ENCODE results near the gene INKA1.

Gene INKA1

DNA sequence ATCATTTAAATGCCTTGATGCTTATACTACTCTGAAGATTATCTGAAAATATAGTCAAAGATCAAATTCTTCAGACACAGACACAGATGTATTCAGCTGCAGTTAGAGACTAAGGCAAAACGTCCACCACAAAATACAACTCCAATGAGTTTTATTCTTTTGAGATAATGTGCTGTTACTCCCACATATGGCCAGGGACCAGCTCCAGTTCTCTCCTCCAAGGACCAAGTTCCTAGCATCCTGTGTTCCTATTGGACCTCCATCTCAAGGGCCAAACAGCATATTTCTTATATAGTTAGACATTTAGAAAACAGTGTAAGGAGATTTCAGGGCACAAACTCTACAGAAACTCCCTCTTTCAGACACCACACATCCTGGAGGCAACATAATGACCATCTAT lies 43.8 kb upstream of the INKA1 start:
- Histone ChIP-seq H3K79me1 (replicated peaks; ENCODE audit: low read length, poor library complexity, severe bottlenecking) (peaks cover 6% of the 10 kb centered on the region), H3K9me3 (ENCODE audit: control insufficient read depth, low read length) (no peaks in the 10 kb centered on the region), H3K9ac (ENCODE audit: low read length) (no peak overlapping the region), H4K91ac (ENCODE audit: low read length) (no peak overlapping the region), H2AFZ (ENCODE audit: low read depth, low read length) (no peak overlapping the region), H3K23ac (ENCODE audit: low read length in 2 of 2) (no peak overlapping the region), H3K4me1 (ENCODE audit: control insufficient read depth, insufficient read depth, low read depth, low read length) (no peaks in the 10 kb centered on the region), H3K14ac (ENCODE audit: low read length in 2 of 2) (no peak overlapping the region), H3K4ac (ENCODE audit: low read depth in 1 of 2, low read length in 2 of 2) (no peak overlapping the region), H2BK12ac (ENCODE audit: low read length in 2 of 2) (no peak overlapping the region), H2BK120ac (ENCODE audit: low read depth, low read length) (no peak overlapping the region), H3K27me3 (ENCODE audit: control insufficient read depth in 1 of 2, insufficient read depth in 1 of 2, low read length in 2 of 2) (no peaks in the 10 kb centered on the region), H3K4me2 (ENCODE audit: low read length, poor library complexity, severe bottlenecking) (no peak overlapping the region), H3K36me3 (ENCODE audit: control insufficient read depth in 1 of 2, insufficient read depth in 2 of 2, low read depth in 1 of 2, low read length in 2 of 2) (peaks cover 5 to 7% of the 10 kb centered on the region in 2 experiments), H2AK5ac (ENCODE audit: low read length, severe bottlenecking) (no peak overlapping the region), H3K27ac (ENCODE audit: low read length, poor library complexity, severe bottlenecking) (no peak overlapping the region), H4K8ac (ENCODE audit: low read length) (no peak overlapping the region), H3K18ac (ENCODE audit: low read depth in 1 of 2, low read length in 2 of 2) (no peak overlapping the region), H2BK15ac (ENCODE audit: low read depth, poor library complexity, severe bottlenecking) (no peak overlapping the region), H3K4me3 (ENCODE audit: insufficient read depth in 1 of 2, low read depth in 1 of 2, low read length in 2 of 2) (no peak overlapping the region), H2BK5ac (ENCODE audit: low read depth, low read length, poor library complexity, severe bottlenecking) (no peak overlapping the region)
- WGBS: 27% methylated on average over 1 of the region's 1 CpG
- no peak for DNase-seq

- H3K27me3 ChIP-seq (ENCODE audit: control insufficient read depth in 1 of 2, insufficient read depth in 1 of 2, low read length in 2 of 2): no peaks in the 10 kb centered on the region
- DNase-seq: no peak
- no peak overlapping the region for H3K18ac ChIP-seq (ENCODE audit: low read depth in 1 of 2, low read length in 2 of 2)
- no peak overlapping the region for H2BK15ac ChIP-seq (ENCODE audit: low read depth, poor library complexity, severe bottlenecking)
- no peak overlapping the region for H2BK5ac ChIP-seq (ENCODE audit: low read depth, low read length, poor library complexity, severe bottlenecking)
- no peak overlapping the region for H3K27ac ChIP-seq (ENCODE audit: low read length, poor library complexity, severe bottlenecking)
- no peak overlapping the region for H2AFZ ChIP-seq (ENCODE audit: low read depth, low read length)
- H3K14ac ChIP-seq (ENCODE audit: low read length in 2 of 2): no peak overlapping the region
- no peak overlapping the region for H3K23ac ChIP-seq (ENCODE audit: low read length in 2 of 2)
- H3K4ac ChIP-seq (ENCODE audit: low read depth in 1 of 2, low read length in 2 of 2): no peak overlapping the region
- H2BK12ac ChIP-seq (ENCODE audit: low read length in 2 of 2): no peak overlapping the region
- 75% methylated on average over 1 of the region's 3 CpGs for WGBS
- H3K9ac ChIP-seq (ENCODE audit: low read length): no peak overlapping the region
- H4K91ac ChIP-seq (ENCODE audit: low read length): no peak overlapping the region
- H2AK5ac ChIP-seq (ENCODE audit: low read length, severe bottlenecking): no peak overlapping the region
- H3K4me3 ChIP-seq (ENCODE audit: insufficient read depth in 1 of 2, low read depth in 1 of 2, low read length in 2 of 2): no peak overlapping the region
- H3K4me1 ChIP-seq (ENCODE audit: control insufficient read depth, insufficient read depth, low read depth, low read length): no peaks in the 10 kb centered on the region
- no peak overlapping the region for H4K8ac ChIP-seq (ENCODE audit: low read length)
- H3K4me2 ChIP-seq (ENCODE audit: low read length, poor library complexity, severe bottlenecking): no peak overlapping the region
- peaks cover 7 to 11% of the 10 kb centered on the region in 2 experiments for H3K36me3 ChIP-seq (ENCODE audit: control insufficient read depth in 1 of 2, insufficient read depth in 2 of 2, low read depth in 1 of 2, low read length in 2 of 2)
- peaks cover 8% of the 10 kb centered on the region for H3K79me1 ChIP-seq (replicated peaks; ENCODE audit: low read length, poor library complexity, severe bottlenecking)
- no peak overlapping the region for H2BK120ac ChIP-seq (ENCODE audit: low read depth, low read length)
- H3K9me3 ChIP-seq (ENCODE audit: control insufficient read depth, low read length): no peaks in the 10 kb centered on the region
These were observed 41.4 kb upstream of the INKA1 start for GRCh38 chr3:49761661-49762060.

- H3K27ac ChIP-seq (ENCODE audit: low read length, poor library complexity, severe bottlenecking): no peak overlapping the region
These were observed 39.1 kb upstream of the INKA1 start for GRCh38 chr3:49763981-49764380.

DNA sequence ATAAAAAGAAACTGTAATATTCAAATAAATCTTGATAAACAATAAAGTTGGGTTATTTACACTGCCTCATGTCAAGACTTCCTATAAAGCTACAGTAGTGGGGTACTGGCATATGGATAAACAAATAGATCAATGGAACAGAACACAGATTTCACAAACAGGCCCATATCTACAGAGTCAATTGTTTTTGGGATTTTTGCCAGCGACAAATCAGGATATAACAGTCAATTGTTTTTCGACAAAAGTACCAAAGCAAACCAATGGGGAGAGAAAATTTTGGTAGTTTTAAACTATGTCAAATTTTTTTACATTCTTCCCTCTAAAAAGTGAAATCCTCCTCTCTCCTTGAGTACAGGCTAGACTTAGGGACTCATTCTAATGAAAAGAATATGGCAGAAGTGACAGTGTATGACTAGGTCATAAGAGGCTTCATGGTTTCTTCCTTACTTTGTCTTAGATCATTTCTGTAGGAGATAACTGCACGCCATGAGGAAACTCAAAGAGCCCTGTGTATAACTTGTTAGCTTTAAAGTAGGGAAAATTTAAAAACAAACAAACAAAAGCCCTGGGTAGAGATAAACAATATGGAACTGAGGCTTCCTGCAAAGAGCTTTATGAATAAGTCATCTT lies 33.7 kb upstream of the INKA1 start:
- H4K8ac ChIP-seq (ENCODE audit: low read length): no peak overlapping the region
- no peak overlapping the region for H2BK15ac ChIP-seq (ENCODE audit: low read depth, poor library complexity, severe bottlenecking)
- no peak overlapping the region for H2BK12ac ChIP-seq (ENCODE audit: low read length in 2 of 2)
- H4K91ac ChIP-seq (ENCODE audit: low read length): no peak overlapping the region
- no peak overlapping the region for H3K4me3 ChIP-seq (ENCODE audit: insufficient read depth in 1 of 2, low read depth in 1 of 2, low read length in 2 of 2)
- H2BK120ac ChIP-seq (ENCODE audit: low read depth, low read length): no peak overlapping the region
- H3K79me1 ChIP-seq (replicated peaks; ENCODE audit: low read length, poor library complexity, severe bottlenecking): peaks cover 5% of the 10 kb centered on the region
- WGBS: 100% methylated on average over 1 of the region's 3 CpGs
- no peak overlapping the region for H3K4ac ChIP-seq (ENCODE audit: low read depth in 1 of 2, low read length in 2 of 2)
- H3K23ac ChIP-seq (ENCODE audit: low read length in 2 of 2): no peak overlapping the region
- no peaks in the 10 kb centered on the region for H3K27me3 ChIP-seq (ENCODE audit: control insufficient read depth in 1 of 2, insufficient read depth in 1 of 2, low read length in 2 of 2)
- DNase-seq: peak; percentile 44
- H2AK5ac ChIP-seq (ENCODE audit: low read length, severe bottlenecking): no peak overlapping the region
- no peak overlapping the region for H3K27ac ChIP-seq (ENCODE audit: low read length, poor library complexity, severe bottlenecking)
- no peak overlapping the region for H2BK5ac ChIP-seq (ENCODE audit: low read depth, low read length, poor library complexity, severe bottlenecking)
- no peak overlapping the region for H3K9ac ChIP-seq (ENCODE audit: low read length)
- H3K4me2 ChIP-seq (ENCODE audit: low read length, poor library complexity, severe bottlenecking): no peak overlapping the region
- H3K36me3 ChIP-seq (ENCODE audit: control insufficient read depth in 1 of 2, insufficient read depth in 2 of 2, low read depth in 1 of 2, low read length in 2 of 2): peaks cover 6 to 9% of the 10 kb centered on the region in 2 experiments
- H2AFZ ChIP-seq (ENCODE audit: low read depth, low read length): no peak overlapping the region
- peaks cover 5% of the 10 kb centered on the region for H3K4me1 ChIP-seq (ENCODE audit: control insufficient read depth, insufficient read depth, low read depth, low read length)
- no peak overlapping the region for H3K14ac ChIP-seq (ENCODE audit: low read length in 2 of 2)
- no peak overlapping the region for H3K18ac ChIP-seq (ENCODE audit: low read depth in 1 of 2, low read length in 2 of 2)
- H3K9me3 ChIP-seq (ENCODE audit: control insufficient read depth, low read length): no peaks in the 10 kb centered on the region

More at GRCh38 chr3:49763981-49764380, 39.1 kb upstream of the INKA1 start:
- Histone ChIP-seq H3K79me1 (replicated peaks; ENCODE audit: low read length, poor library complexity, severe bottlenecking) (peaks cover 8% of the 10 kb centered on the region), H4K8ac (ENCODE audit: low read length) (no peak overlapping the region), H3K9ac (ENCODE audit: low read length) (no peak overlapping the region), H3K4me1 (ENCODE audit: control insufficient read depth, insufficient read depth, low read depth, low read length) (no peaks in the 10 kb centered on the region), H3K4ac (ENCODE audit: low read depth in 1 of 2, low read length in 2 of 2) (no peak overlapping the region), H4K91ac (ENCODE audit: low read length) (no peak overlapping the region), H3K18ac (ENCODE audit: low read depth in 1 of 2, low read length in 2 of 2) (no peak overlapping the region), H2BK12ac (ENCODE audit: low read length in 2 of 2) (no peak overlapping the region), H2BK120ac (ENCODE audit: low read depth, low read length) (no peak overlapping the region), H2AFZ (ENCODE audit: low read depth, low read length) (no peak overlapping the region), H3K9me3 (ENCODE audit: control insufficient read depth, low read length) (no peaks in the 10 kb centered on the region), H3K27me3 (ENCODE audit: control insufficient read depth in 1 of 2, insufficient read depth in 1 of 2, low read length in 2 of 2) (no peaks in the 10 kb centered on the region), H3K4me2 (ENCODE audit: low read length, poor library complexity, severe bottlenecking) (no peak overlapping the region), H2BK15ac (ENCODE audit: low read depth, poor library complexity, severe bottlenecking) (no peak overlapping the region), H2BK5ac (ENCODE audit: low read depth, low read length, poor library complexity, severe bottlenecking) (no peak overlapping the region), H3K14ac (ENCODE audit: low read length in 2 of 2) (no peak overlapping the region), H2AK5ac (ENCODE audit: low read length, severe bottlenecking) (no peak overlapping the region), H3K4me3 (ENCODE audit: insufficient read depth in 1 of 2, low read depth in 1 of 2, low read length in 2 of 2) (no peak overlapping the region), H3K23ac (ENCODE audit: low read length in 2 of 2) (no peak overlapping the region), H3K36me3 (ENCODE audit: control insufficient read depth in 1 of 2, insufficient read depth in 2 of 2, low read depth in 1 of 2, low read length in 2 of 2) (peaks cover 7 to 11% of the 10 kb centered on the region in 2 experiments)
- WGBS: 100% methylated on average over 3 of the region's 4 CpGs
- no peak for DNase-seq

Measured in mesenchymal stem cell (in vitro differentiated cells and primary cell).